Heart left ventricle (tissue), 16 donors: ENCODE measurements around the gene EFR3B. TPM values are rescaled to one million over a fixed set of nuclear protein-coding genes. Genes with fewer than 3 reads are reported as not detected.

Experiments
- ATAC-seq, 4 donors: fragments of 200-7000 bp; cut with Tn5 transposase; one replicate each; pipeline ENCODE4 v1.9.1; 2020 to 2022; ENCODE audit warnings: moderate library complexity in 4 of 4, mild to moderate bottlenecking in 3 of 4, moderate number of reproducible peaks in 1 of 4
- DNase-seq, 5 donors: peaks; one replicate each; pipeline ENCODE4 v3.0.0-alpha.2; 2020
- H3K27ac ChIP-seq, 12 donors: fragments of 200-600 bp; sonication (generic) in 4 of 12; one replicate each; pipeline versions ENCODE4 v1.5.0 to v1.8.0; 2016 to 2022; ENCODE audit warnings: mild to moderate bottlenecking in 2 of 12
- H3K27me3 ChIP-seq, 9 donors: fragments of 200-600 bp; sonication (generic) in 2 of 9; one replicate each; pipeline versions ENCODE4 v1.5.1 to v1.8.0; 2016 to 2022; ENCODE audit warnings: mild to moderate bottlenecking in 3 of 9
- H3K36me3 ChIP-seq, 9 donors: fragments of 200-600 bp; sonication (generic) in 2 of 9; one replicate each; pipeline versions ENCODE4 v1.5.0 to v1.8.0; 2018 to 2022; ENCODE audit warnings: mild to moderate bottlenecking in 2 of 9
- H3K4me1 ChIP-seq, 12 donors: fragments of 200-600 bp; sonication (generic) in 4 of 12; one replicate each; pipeline versions ENCODE4 v1.5.0 to v1.8.0; 2016 to 2022; ENCODE audit warnings: mild to moderate bottlenecking in 3 of 12
- H3K4me3 ChIP-seq, 12 donors: fragments of 200-600 bp; sonication (generic) in 4 of 12; one replicate each; pipeline versions ENCODE4 v1.5.0 to v1.8.0; 2017 to 2022; ENCODE audit warnings: mild to moderate bottlenecking in 9 of 12, moderate library complexity in 4 of 12
- H3K9me3 ChIP-seq, 12 donors: fragments of 200-600 bp; sonication (generic) in 4 of 12; one replicate each; pipeline versions ENCODE4 v1.5.0 to v1.8.0; 2016 to 2022; ENCODE audit warnings: mild to moderate bottlenecking in 1 of 12
- POLR2A ChIP-seq, 2 donors: fragments of 450-650 bp; IDR thresholded peaks; one replicate each; pipeline ENCODE4 v1.6.1; 2017; ENCODE audit warnings: antibody characterized with exemption in 2 of 2, mild to moderate bottlenecking in 2 of 2, moderate library complexity in 2 of 2
- WGBS, 4 donors: extraction: QIAGEN DNeasy Blood & Tissue Kit in 2 of 4; methylation state at CpG; one replicate each; pipeline versions ENCODE4 v1.1.5 to v1.1.7; 2013 to 2018; 5-methylcytosine and 5-hydroxymethylcytosine counted together
- intact Hi-C, 10 donors: fragments of 100-400 bp; cut with DNase I; formaldehyde crosslinking; loops; one replicate each; pipeline versions ENCODE4 v1.11.1 to v1.14.2; 2022
- polyA plus RNA-seq, 2 donors: library from polyadenylated mRNA; stranded (reverse); fragments of 200-250 nt; gene quantifications; one replicate each; pipeline ENCODE4 v1.2.3, GENCODE V29; 2013
- total RNA-seq, 9 donors: library from RNA; depleted of rRNA in 2 of 9; stranded (reverse); fragments of >200 nt in 2 of 9; fragmentation: NEBNext Ultra II Directional in 3 of 9; extraction: Animal tissue kit (Norgen Biotek cat#: 25700) in 3 of 9; gene quantifications; one replicate each; pipeline versions ENCODE4 v1.1.0 to v1.2.4, GENCODE V29; 2016 to 2023
- TF ChIP-seq, protein P1 (sequence below), 12 donors: fragments of 200-600 bp; sonication (generic) in 4 of 12; IDR thresholded peaks; one replicate each; pipeline versions ENCODE4 v1.5.0 to v1.8.0; 2018 to 2022; ENCODE audit warnings: antibody characterized with exemption in 12 of 12, mild to moderate bottlenecking in 5 of 12
- donor health status: ischemic (EF 13 %, LVEDD 7.1; RV severe dilation, severe dysfunction).
- donor health status: healthy with polysubstance abuse.
- donor health status: DM: no; HTN: yes; CAD: no.
- donor health status: DM: no; HTN: no; CAD: no.
- donor health status: ischemic (EF 25% LVEDD 6.9; RV normal size, moderate dysfunction).
- donor health status: ischemic (EF 25% LVEDD 5.7; RV mildly dilated, moderate dysfunction).
- donor health status: healthy.
- donor health status: DM: yes; HTN: yes; CAD: no.
- donor health status: ischemic (EF 35%, LVEDD 5.7; RV mildly dilated, moderate dysfunction).
- donor health status: nonischemic (EF 11% LVEDD 7.7; RV severe dilation, severe dysfunction).
- donor health status: DM: yes; HTN: yes; CAD: no.
- donor health status: PGD.
- donor health status: ischemic (EF 29% LVEDD 5.4; RV normal size, mild dysfunction).
- donor health status: nonischemic (EF 23%, LVEDD 6.1; RV moderate dilation, normal function).

The EFR3B gene
- total and polyA plus RNA-seq, 11 donors: 1.7 to 13.8 (median 5.5) TPM

GRCh38 chr2:25000036-25000435 lies 41.8 kb upstream of the EFR3B start:
- Histone ChIP-seq H3K27ac (no peak overlapping the region), H3K4me1 (peaks cover 0 to 20% (median 5%) of the 10 kb centered on the region in 12 donors), H3K36me3 (no peaks in the 10 kb centered on the region), H3K9me3 (no peaks in the 10 kb centered on the region), H3K27me3 (no peaks in the 10 kb centered on the region), H3K4me3 (no peak overlapping the region)
- ATAC-seq (peak in 1 of 4 donors; percentile 38), DNase-seq (no peak)
- 35 to 43% (median 40%) methylated on average over 4 of the region's 4 CpGs for WGBS, 4 donors
- intact Hi-C loops: no loop called here
- TF ChIP-seq, protein P1, sequence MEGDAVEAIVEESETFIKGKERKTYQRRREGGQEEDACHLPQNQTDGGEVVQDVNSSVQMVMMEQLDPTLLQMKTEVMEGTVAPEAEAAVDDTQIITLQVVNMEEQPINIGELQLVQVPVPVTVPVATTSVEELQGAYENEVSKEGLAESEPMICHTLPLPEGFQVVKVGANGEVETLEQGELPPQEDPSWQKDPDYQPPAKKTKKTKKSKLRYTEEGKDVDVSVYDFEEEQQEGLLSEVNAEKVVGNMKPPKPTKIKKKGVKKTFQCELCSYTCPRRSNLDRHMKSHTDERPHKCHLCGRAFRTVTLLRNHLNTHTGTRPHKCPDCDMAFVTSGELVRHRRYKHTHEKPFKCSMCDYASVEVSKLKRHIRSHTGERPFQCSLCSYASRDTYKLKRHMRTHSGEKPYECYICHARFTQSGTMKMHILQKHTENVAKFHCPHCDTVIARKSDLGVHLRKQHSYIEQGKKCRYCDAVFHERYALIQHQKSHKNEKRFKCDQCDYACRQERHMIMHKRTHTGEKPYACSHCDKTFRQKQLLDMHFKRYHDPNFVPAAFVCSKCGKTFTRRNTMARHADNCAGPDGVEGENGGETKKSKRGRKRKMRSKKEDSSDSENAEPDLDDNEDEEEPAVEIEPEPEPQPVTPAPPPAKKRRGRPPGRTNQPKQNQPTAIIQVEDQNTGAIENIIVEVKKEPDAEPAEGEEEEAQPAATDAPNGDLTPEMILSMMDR (IDR thresholded peaks at IDR 0.05): no peak
- no peak for TF ChIP-seq POLR2A (IDR thresholded peaks at IDR 0.05)

DNA sequence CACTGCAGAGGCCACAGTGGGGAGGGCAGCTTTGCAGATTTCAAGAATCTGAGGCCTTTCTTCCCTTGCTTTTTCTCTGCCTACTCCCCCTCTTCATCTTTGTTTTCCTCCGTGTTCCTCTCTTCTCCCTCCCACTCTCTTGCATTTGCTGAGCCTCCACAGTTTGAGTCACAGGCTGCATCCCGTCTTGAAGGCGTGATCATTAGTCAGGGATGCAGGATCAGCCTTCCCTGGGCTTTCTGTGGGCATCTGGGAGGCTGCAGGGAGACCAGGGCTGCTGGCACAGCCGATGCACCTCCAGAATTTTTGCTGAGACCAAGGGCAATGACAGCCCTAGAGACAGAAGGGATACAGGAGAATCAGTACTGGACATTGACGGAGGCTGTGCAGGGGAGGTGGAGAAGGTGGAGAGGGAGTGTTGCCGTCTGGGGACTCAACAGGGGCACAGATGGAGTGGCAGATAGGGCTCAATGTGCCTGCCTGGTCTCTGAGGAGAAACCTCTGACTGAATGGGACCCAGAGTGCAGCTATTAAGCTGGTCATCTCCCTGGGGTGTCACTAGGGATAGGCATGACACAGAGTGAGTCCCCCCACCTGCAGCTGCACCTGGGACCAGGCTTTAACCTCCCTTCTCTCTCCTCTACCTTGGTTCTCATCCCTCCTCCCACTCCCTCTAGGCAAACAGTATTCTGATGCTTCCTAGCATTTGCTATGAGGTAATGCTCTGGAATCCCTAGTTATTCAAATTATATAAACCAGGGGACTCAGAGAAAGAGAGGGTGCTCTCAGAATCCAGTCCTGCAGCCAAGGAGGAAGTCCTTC lies 41.2 kb upstream of the EFR3B start:
- no peaks in the 10 kb centered on the region for H3K36me3 ChIP-seq
- DNase-seq (no peak), ATAC-seq (peak in 1 of 4 donors; percentile 16)
- intact Hi-C loops: no loop called here
- no peak overlapping the region for H3K27ac ChIP-seq
- no peaks in the 10 kb centered on the region for H3K27me3 ChIP-seq
- TF ChIP-seq, protein P1 (IDR thresholded peaks at IDR 0.05): no peak
- TF ChIP-seq POLR2A (IDR thresholded peaks at IDR 0.05): no peak
- H3K4me3 ChIP-seq: no peak overlapping the region
- H3K4me1 ChIP-seq: peaks cover 0 to 20% (median 5%) of the 10 kb centered on the region in 12 donors
- H3K9me3 ChIP-seq: no peaks in the 10 kb centered on the region
- WGBS, 4 donors: 51 to 66% (median 57%) methylated on average over 6 of the region's 6 CpGs

- 65 to 70% (median 69%) methylated on average over 7 of the region's 7 CpGs for WGBS, 4 donors
- ATAC-seq (no peak), DNase-seq (no peak)
- Histone ChIP-seq H3K27me3 (no peaks in the 10 kb centered on the region), H3K4me1 (peaks cover 0 to 20% (median 5%) of the 10 kb centered on the region in 12 donors), H3K36me3 (no peaks in the 10 kb centered on the region), H3K4me3 (no peak overlapping the region), H3K9me3 (no peaks in the 10 kb centered on the region), H3K27ac (no peak overlapping the region)
- TF ChIP-seq, protein P1 (IDR thresholded peaks at IDR 0.05): no peak
- TF ChIP-seq POLR2A (IDR thresholded peaks at IDR 0.05): no peak
- intact Hi-C loops: no loop called here
Observed at GRCh38 chr2:25001325-25001637, 40.6 kb upstream of the EFR3B start.

- TF ChIP-seq, protein P1 (IDR thresholded peaks at IDR 0.05): no peak
- no peak for TF ChIP-seq POLR2A (IDR thresholded peaks at IDR 0.05)
- intact Hi-C loops: no loop called here
- H3K36me3 ChIP-seq: no peaks in the 10 kb centered on the region
- H3K9me3 ChIP-seq: no peaks in the 10 kb centered on the region
- no peak overlapping the region for H3K4me3 ChIP-seq
- no peak for ATAC-seq
- H3K27ac ChIP-seq: no peak overlapping the region
- 61 to 74% (median 66%) methylated on average over 1 of the region's 1 CpG for WGBS, 4 donors
- no peaks in the 10 kb centered on the region for H3K27me3 ChIP-seq
- H3K4me1 ChIP-seq: peaks cover 0 to 13% (median 2%) of the 10 kb centered on the region in 12 donors
- DNase-seq: no peak
Observed at GRCh38 chr2:25002066-25002465, 39.8 kb upstream of the EFR3B start.
